HG02798 (cell line): ENCODE measurements around the gene PIM2.
"Not testable (repeated sequence)": the region's sequence is repeated elsewhere in the genome, so short reads cannot be mapped to it uniquely, and the experiment has no call there.

ENCODE experiments used
- ATAC-seq: cut with Tn5 transposase; IDR thresholded peaks from one replicate; pipeline ENCODE4 v1.9.1; 2021; ENCODE audit warnings: mild to moderate bottlenecking; ENCODE audit not compliant: unreplicated experiment, poor library complexity

PIM2 gene

DNA sequence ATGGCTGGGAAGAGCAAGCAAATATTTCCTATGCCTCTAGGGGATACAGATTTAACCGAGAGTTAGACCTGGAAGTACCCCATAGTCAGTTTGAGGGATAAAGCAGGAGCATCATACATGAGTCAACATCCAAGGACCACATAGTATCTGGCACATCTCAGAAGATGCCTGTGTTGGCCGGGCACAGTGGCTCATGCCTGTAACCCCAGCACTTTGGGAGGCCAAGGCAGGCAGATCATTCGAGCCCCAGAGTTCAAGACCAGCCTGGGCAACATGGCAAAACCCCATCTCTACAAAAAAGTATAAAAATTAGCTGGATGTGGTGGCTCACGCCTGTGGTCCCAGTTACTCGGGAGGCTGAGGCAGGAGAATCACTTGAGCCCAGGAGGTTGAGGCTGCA, 32.2 kb downstream of the PIM2 start:
- ATAC-seq: not testable (repeated sequence)

DNA sequence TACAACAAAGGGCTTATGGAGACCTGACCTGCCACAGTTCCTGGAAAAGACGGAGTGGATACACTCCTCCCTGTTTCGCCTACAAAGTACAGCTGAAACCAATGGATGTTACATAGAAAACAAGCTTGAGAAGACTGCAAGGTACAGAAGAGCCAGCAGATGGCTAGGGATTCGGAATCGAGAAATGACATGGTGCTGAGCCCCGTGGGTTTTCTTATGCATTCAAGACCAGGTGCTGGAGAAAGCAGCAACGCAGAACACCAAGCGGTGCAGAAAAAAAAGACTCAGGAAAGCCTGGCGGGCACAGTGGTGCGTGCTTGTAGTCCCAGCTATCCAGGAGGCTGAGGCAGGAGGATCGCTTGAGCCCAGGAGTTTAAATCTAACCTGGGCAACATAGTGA, 35.1 kb downstream of the PIM2 start:
- no peak for ATAC-seq

DNA sequence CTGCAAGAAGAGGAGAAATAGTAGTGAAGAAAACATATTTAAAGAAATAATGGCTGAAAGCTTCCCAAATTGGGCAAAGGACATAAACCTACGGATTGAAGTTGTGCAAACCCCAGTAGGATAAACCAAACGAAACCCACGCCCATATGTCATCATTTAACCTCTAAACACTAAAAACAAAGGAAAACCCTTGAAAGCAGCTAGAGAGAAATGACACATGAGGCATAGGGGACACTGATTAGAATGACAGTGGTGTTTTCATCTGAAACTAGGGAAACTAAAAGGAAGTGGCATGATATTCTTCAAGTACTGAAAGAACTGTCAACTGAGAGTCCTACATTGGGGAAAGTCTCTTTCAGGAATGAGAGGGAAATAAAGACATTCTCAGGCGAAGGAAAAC, 41.9 kb downstream of the PIM2 start:
- not testable (repeated sequence) for ATAC-seq

DNA sequence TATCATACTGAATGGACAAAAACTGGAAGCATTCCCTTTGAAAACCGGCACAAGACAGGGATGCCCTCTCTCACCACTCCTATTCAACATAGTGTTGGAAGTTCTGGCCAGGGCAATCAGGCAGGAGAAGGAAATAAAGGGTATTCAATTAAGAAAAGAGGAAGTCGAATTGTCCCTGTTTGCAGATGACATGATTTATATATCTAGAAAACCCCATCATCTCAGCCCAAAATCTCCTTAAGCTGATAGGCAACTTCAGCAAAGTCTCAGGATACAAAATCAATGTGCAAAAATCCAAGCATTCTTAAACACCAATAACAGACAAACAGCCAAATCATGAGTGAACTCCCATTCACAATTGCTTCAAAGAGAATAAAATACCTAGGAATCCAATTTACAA, 46.8 kb downstream of the PIM2 start:
- ATAC-seq: not testable (repeated sequence)

DNA sequence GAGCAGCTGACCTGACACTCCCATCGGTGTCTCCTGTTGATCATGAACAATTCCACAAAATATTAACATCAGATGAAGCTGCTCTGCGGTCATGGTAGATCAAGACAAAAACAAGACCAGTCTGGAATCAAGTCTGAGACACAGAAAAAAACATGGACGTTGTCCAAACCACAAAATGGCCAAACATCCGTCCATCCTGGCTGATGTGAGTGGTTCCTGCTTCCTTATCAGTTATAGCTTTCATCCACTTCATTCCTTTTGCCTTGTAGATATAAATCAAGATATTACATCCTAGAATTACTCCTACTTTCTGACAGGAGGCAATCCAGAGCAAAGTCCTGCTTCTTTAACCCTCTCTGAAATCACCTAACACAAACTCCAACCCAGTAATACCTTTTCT, 54.6 kb downstream of the PIM2 start:
- ATAC-seq: no peak
